ENCODE measurements around the gene CIRBP.

CIRBP gene

GRCh38 chr19:1231729-1232637, 37.1 kb upstream of the CIRBP start:
- no peak for TF ChIP-seq CTCF (IDR thresholded peaks at IDR 0.05; ENCODE audit: low read depth, low read length)
- DNase-seq (ENCODE audit: extremely low read depth, low read depth): no peak

GRCh38 chr19:1232652-1233072, 36.5 kb upstream of the CIRBP start:
- no peak for TF ChIP-seq CTCF (IDR thresholded peaks at IDR 0.05; ENCODE audit: low read depth, low read length)
- no peak for DNase-seq (ENCODE audit: extremely low read depth, low read depth)

GRCh38 chr19:1233115-1233667, 35.9 kb upstream of the CIRBP start:
- no peak for TF ChIP-seq CTCF (IDR thresholded peaks at IDR 0.05; ENCODE audit: low read depth, low read length)
- no peak for DNase-seq (ENCODE audit: extremely low read depth, low read depth)

- no peak for DNase-seq (ENCODE audit: extremely low read depth, low read depth)
- no peak for TF ChIP-seq CTCF (IDR thresholded peaks at IDR 0.05; ENCODE audit: low read depth, low read length)
Measured at GRCh38 chr19:1234051-1234954, 34.8 kb upstream of the CIRBP start.

- TF ChIP-seq CTCF (IDR thresholded peaks at IDR 0.05; ENCODE audit: low read depth, low read length): no peak
- DNase-seq (ENCODE audit: extremely low read depth, low read depth): no peak
Measured at GRCh38 chr19:1234955-1235380, 34.2 kb upstream of the CIRBP start.

- no peak for DNase-seq (ENCODE audit: extremely low read depth, low read depth)
- no peak for TF ChIP-seq CTCF (IDR thresholded peaks at IDR 0.05; ENCODE audit: low read depth, low read length)
Measured at GRCh38 chr19:1235625-1236538, 33.2 kb upstream of the CIRBP start.
